Stimulated activated CD4-positive, alpha-beta T cell treated with anti-CD3 and anti-CD28 coated beads, Interleukin-12 subunit alpha, Interleukin-12 subunit beta, amount 100 ng/mL, for 24 hours (primary cell): ENCODE measurements around the gene BCAR1.

Experiments
- DNase-seq, 2 experiments: peaks; one replicate each; pipeline ENCODE4 v3.0.0-alpha.2; 2020; ENCODE audit warnings: low read depth in 2 of 2

The BCAR1 gene

DNA sequence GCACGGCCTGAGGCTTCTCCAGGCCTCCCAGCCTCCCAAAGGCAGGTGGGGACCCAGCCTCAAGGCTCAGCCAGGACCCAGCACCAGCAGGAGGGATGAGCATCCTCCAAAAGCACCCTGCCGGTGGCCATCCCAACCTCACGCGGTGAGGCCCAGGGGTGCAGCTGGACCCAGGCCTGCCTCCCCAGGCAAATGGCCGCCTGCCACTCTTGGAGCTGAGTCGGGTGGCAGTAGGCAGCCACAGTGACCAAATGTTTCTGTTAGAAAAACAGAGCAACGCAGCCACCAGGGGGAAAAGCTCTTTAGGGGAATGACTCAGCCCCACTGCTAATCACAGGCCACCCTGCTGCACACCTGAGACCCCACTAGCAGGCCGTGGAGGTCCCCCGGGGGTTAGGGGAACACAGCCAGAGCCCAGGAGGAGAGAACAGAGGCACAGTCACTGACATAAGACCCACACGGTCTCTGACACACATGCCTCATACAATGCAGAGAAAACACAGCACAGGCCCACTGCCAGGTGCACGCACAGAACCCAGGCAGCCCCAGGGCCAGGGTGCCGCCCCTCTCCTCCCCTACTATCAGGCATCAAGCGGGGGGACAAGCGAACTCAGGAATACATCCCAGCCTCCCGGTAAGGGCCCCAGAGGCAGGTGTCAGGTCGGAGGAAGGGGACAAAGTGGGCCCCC is 12.4 kb downstream of the BCAR1 start:
- no peak for DNase-seq

DNA sequence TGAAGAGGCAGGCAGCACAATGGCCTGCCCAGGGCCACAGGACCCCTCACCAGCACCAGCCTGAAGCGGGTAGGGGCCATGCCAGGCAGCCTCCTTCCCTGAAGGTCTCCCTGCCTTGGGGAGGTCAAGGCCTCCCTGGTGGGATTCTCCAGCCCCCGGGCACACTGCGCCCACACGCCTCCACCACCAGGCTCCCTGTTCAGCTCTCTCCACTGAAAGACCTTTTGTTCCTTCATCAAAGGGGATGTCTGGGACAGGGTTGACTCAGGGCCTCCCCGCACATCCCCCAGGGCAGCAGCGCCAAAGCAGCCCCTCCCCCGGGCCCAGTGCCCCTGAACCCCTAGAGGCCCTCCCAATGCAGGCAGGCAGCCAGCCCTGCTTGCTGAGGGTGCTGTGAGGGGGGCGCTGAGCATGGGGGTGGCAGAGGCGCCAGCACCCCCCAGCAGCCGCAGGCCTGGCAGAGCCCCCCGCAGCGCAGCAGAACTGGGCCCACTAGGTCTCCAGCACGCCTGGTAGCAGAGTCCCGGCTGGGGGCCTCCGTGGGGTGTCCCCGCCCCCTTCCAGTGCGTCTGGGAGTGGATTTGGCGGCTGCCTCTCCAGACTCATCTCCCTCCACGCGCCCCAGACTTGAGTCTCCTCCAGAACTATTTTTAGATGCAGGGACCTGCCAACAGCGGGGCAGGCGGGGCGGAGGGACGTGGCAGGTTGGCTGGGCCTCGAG is 13.1 kb downstream of the BCAR1 start:
- no peak for DNase-seq

- DNase-seq: no peak
Measured at GRCh38 chr16:75237398-75238131, 13.9 kb downstream of the BCAR1 start.

DNA sequence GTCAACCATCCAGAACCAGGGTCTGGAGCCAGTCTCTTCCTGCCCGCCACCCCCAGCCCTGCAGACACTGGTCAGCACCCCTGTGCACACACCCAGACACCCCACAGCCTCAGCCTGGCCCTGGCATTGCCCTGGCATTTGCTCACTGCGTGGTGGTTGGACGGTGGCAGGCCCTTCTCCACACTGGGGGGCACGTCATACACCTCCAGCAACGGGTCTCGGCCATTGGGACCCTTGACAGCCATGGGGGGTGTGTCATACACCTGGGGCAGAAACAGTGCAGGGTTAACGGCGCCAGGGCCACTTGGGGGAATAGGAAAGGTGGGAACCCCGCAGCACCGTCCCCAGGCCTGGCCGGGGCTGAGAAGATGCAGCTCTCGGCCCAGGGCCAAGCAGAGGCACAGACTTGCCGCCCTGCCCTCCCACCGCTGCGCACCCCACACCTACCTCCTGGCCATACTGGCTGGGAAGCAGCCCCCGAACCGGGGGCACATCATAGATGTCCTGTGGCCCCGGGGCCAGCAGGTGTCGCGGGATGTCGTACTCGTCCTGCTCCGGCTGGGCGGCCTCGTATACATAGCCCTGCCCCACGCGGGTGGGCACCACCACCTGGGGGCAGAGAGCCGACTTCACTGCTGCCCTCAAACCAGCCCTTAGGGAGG is 14.6 kb downstream of the BCAR1 start:
- no peak for DNase-seq

GRCh38 chr16:75236232-75236631 is 15.2 kb downstream of the BCAR1 start:
- no peak for DNase-seq

DNA sequence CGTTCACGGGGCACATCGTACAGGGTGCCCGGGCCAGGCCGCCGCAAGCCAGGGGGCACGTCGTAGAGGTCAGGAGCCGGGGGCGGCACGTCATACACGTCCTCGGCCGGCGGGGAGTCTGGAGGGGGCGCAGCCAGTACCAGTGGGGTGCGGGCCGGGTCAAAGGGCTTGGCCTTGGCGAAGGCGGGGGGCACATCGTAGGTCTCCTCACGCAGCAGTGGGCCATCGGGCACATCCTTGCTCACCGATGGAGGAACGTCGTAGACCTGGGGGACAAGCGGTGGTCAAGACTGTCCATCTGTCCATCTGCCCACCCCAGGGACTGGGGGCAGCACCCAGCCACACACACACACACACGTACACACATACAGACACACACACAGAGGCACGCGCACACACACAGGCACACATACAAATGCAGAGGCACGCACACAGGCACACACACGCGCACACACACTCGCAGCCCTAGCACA is 15.7 kb downstream of the BCAR1 start:
- DNase-seq: no peak

DNA sequence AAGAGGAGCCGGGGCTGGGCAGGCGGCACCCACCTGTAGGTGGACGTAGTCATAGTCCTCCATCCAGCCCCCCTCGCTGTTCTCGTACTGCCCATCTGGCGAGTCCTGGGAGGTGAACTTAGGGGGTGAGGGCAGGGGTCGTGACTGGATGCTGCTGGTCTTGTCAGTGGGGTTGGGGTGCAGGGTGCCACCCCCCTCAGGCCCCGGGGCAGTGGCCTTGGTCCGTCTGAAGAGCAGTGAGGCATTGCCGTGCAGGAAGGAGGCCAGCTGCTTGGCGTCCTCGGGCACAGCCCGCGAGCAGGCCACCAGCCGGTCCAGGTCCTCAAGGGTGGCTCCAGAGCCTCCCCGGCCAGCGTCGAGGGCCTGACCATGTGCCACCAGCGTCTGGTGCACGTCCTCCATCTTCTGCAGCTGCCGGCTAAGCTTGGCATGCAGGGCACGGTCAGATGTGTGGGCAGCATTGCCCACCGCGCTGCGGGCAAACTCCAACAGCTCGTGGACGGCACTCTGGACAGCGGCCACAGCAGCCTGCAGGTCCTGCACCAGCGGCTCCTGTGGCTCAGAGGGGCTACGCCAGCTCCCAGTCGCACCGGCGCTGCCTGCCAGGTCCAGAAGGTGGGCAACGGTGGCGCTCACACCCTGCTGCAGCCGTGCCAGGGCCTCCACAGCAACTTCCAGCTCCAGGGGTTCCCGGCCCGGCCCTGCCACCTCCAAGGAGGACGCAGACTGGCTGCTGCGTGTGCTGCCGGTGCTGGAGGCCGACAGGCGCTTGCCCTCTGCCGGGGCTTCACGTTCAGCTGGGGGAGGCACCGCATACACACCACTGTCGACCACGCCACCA is 16.3 kb downstream of the BCAR1 start:
- no peak for DNase-seq

DNA sequence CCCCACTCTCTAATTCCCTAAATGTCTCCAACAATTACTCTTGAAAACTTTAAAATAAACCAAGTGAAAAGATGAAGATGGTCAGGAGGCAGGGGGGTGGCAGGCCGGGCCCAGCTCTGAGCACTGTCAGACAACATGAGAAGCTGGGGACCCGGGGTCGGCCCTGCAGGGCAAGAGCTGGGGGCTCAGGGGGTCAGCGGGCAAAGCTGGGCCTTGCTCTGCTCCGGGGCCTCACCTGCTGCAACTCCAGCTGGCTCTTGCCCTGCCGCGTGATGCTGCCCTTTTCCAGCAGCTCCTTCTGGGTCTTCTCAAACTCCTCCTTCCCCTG is 17.8 kb downstream of the BCAR1 start:
- no peak for DNase-seq

DNA sequence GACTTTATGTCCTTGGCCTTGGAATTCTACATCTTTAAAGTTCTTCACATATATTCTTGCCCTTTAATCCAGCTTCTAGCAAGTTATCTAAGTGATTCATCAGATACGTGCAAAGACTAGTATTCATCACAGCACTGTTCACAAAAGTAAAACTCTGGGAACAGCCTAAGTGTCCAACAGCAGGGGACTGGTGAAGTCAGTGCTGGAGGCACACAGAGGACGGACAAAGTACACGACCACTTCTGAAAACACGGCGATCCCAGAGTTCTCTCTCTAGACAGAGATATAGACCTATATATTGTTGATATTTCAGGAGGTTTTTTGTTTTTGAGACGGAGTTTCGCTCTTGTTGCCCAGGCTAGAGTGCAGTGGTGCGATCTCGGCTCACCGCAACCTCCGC is 19.9 kb downstream of the BCAR1 start:
- no peak for DNase-seq

DNA sequence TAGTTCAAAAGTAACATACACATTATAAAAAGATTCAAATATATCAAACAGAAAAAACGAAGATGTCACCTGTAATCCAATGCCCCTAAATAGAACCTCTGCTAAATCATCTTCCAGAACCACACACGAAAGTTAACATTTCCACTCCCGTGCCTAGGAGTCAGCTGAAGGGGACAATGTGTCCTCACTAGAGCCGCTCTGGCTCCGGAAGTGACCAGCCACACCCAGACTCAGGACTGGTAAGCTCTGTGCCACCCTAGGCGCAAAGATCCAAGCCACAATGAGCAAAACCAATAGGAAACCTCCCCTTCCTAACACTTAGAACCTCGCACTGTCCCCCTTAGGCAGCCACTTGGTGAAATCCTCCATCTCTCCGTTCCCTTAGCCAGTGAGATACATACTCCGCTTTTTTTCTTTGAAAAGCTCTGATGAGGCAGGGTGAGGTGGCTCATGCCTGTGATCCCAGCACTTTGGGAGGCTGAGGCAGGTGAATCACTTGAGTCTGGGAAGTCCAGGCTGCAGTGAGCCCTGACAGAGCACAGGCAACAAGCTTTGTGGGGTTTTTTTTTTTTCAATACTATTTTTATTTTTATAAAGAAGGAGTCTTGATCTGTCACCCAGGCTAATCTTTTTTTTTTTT is 20.8 kb downstream of the BCAR1 start:
- no peak for DNase-seq

GRCh38 chr16:75229172-75230031 is 22.0 kb downstream of the BCAR1 start:
- no peak for DNase-seq

DNA sequence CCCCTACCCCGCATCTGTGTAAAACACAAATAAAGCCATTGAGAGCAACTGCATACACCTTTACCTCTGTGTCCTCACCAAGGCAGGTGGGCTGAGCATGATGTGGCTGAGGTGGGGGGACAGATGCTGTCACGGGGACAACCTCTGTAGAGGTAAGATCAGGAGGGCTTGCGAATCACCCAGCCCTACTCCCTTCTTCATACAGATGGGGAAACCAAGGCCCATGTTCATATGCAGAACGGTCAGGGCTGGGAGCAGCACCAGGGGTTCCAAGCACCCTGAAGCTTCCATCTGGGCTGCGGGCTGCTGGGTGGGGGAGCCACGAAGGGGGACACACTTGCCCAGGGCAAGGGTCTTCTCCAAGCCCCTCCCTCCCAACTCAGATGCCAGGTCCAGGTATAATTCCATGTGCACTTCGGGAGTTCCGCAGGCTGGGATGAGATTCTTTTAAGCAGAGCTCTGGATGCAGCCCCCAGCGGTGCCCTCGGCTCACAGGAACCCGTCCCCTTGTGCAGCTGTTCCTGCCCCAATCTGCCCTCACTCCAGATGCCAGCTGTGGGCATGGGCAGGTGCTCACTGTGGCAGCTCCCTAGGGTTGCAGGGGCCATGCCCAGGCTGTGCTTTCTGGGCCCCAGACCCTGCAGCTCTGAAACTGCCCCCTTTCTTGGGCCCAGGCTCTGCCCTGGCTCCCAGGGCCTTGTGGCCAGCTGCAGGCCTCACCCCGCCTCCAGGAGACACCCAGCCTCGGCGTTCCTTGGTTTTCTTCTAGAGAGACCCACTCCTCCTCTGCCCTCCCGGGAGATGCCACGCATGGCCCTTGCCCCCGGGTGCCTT is 23.1 kb downstream of the BCAR1 start:
- no peak for DNase-seq

- no peak for DNase-seq
Measured at GRCh38 chr16:75227361-75228142, 23.9 kb downstream of the BCAR1 start.

- DNase-seq: no peak
Measured at GRCh38 chr16:75226550-75227360, 24.7 kb downstream of the BCAR1 start.

- no peak for DNase-seq
Measured at GRCh38 chr16:75225678-75226515, 25.5 kb downstream of the BCAR1 start.

- no peak for DNase-seq
Measured at GRCh38 chr16:75225092-75225491, 26.3 kb downstream of the BCAR1 start.
